GM12872 (cell line): ENCODE data around the gene FAM229A.

Experiments used
- TF ChIP-seq, protein P1 (sequence below): IDR thresholded peaks from 3 replicates; pipeline ENCODE4 v1.5.1; 2011; ENCODE audit warnings: low read depth, mild to moderate bottlenecking, low read length, moderate library complexity; ENCODE audit not compliant: insufficient read depth

The FAM229A gene

DNA sequence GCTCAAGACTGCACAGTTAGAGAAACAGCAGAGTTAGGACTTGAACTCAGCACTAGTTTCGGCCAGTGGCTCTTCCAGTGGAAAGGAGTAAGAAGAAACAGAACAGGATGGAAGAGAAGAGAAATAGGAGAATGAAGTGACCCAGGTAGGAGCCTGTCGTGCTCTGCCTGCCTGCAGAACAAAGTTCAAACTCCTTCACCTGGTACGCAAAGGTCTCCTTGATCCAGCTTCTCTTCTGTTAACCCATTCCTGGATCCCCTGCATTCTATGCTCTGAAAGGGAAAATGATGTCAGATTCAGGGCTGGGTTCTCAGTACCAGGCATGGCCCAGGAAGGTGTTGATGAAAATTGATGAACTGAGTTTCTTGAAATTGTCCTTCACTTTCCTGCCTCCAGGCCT is 3.9 kb downstream of the FAM229A start:
- TF ChIP-seq, protein P1, sequence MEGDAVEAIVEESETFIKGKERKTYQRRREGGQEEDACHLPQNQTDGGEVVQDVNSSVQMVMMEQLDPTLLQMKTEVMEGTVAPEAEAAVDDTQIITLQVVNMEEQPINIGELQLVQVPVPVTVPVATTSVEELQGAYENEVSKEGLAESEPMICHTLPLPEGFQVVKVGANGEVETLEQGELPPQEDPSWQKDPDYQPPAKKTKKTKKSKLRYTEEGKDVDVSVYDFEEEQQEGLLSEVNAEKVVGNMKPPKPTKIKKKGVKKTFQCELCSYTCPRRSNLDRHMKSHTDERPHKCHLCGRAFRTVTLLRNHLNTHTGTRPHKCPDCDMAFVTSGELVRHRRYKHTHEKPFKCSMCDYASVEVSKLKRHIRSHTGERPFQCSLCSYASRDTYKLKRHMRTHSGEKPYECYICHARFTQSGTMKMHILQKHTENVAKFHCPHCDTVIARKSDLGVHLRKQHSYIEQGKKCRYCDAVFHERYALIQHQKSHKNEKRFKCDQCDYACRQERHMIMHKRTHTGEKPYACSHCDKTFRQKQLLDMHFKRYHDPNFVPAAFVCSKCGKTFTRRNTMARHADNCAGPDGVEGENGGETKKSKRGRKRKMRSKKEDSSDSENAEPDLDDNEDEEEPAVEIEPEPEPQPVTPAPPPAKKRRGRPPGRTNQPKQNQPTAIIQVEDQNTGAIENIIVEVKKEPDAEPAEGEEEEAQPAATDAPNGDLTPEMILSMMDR: no peak

DNA sequence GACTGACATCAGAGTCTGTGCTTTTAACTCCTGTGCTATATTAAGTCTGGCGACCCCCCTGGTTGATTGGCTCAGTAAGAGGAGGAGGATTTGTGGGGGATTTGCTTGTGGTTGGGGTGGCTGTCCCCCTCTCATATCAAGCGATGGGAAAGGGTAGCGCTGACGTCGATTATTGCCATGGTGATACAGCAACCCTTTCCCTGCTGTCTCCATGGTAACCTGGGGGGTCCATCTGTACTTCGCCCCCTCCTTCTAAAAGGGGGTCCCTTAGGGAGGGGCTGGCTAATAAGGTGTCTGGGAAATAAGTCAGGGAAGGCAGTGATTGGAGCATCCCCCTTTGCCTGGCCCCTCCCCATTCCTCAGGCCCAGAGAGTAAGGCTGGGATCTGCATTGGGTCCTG is 4.7 kb downstream of the FAM229A start:
- TF ChIP-seq, protein P1: no peak

DNA sequence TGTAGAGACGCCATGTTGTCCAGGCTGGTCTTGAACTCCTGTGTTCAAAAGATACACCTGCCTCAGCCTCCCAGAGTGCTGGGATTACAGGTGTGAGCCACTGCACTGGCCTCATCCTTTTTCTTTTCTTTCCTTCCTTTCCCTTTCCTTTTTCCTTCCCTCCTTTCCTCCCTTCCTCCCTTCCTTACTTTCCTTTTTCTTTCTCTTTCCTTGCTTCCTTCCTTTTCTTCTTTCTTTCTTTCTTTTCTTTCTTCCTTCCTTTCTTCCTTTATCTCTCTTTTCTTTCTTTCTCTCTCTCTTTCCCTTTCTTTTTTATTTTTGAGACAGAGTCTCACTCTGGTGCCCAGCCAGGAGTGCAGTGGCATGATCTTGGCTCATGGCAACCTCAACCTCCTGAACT is 5.8 kb downstream of the FAM229A start:
- TF ChIP-seq, protein P1: no peak

DNA sequence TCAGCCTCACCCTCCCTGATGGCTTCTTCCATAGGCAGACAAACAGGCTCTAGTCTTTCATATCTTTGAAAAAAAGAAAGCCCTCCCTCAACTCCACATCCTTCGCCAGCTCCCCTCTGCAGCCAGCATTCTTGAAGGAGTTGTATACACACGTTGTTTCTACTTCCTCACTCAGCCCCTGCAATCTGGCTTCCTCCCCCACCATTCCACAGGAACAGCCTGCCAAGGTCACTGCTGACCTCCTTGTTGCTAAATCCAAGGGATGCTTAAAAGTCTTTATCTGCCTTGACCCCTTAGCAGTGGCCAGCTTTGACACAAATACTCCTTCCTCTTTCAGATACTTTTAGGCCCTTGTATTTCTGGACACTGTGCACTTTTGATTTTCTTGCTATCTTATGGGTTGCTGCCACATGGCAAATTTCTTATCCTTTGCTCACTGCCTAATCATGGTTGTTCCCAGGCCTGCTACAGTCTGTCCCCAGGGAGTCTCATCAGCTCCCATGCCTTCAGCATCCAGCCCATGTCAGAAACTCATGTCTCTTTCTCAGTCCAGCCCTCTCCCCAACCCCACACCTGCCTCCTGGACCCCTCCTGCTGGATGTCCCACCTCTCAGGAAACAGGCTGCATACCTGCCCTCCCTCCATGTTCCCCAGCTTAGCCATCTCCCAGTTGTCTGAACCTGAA is 8.3 kb downstream of the FAM229A start:
- TF ChIP-seq, protein P1: no peak

DNA sequence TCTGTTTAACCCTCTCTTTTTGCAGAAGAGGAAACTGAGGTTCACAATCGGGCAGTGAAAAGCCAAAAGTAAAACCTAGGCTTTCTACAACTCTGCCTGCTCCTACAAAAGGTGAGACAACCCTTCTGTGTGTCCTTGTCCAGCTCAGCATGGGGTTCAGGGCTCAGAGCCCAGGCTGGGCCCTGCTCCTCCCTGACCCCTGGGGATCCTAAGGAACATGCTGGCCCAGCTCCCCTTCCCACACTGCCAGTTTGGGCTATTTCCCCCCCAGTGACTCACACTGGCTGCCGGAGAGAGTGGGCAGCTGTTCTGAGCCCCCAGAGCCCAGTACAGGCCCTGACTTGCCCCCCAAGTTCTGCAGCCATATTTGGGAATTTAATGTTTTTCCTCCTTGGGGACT is 8.9 kb downstream of the FAM229A start:
- TF ChIP-seq, protein P1: no peak

DNA sequence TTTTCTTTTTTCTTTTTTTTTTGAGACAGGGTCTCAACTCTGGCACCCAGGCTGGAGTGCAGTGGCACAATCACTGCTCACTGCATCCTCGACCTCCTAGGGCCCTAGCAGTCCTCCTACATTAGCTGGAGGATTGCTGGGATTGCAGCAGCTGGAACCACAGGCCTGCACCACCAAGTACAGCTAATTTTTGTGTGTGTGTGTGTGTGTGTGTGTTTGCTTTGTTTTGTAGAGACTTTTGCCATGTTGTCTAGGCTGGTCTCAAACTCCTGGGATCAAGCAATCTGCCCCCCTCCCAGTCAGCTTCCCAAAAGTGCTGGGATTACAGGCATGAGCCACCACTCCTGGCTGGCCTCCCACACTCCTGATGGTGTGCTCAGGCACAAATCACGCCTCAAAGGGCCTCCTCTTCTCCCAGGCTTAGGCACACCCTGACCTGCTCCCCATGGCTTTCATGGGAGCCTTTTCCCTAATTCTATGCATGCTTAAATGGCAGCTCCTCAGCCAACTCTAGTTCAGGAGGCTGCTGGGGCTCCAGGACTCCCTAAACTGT is 9.4 kb downstream of the FAM229A start:
- TF ChIP-seq, protein P1: no peak

DNA sequence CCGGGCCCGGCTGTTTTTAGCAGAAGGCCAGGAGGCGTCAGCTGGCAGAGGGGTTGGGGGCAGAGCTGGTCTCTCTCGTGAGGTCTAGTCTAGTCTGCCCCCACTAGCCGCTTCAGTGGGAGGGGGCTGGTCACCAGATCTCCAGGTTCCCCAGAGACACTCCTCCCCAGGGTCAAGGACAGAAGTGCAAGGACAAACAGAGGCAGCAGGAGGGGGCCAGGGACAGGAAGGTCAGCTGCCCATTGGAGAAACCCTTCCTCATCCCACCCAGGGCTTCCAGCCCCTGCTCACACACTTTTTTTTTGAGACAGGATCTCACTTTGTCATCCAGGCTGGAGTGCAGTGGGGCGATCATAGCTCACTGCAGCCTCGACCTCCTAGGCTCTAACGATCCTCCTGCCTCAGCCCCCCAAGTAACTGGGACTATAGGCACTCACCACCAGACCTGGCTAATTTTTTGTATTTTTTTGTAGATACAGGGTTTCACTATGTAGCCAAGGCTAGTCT is 10.0 kb downstream of the FAM229A start:
- TF ChIP-seq, protein P1: no peak
